ENCODE measurements around the gene TMEM174.

The TMEM174 gene

GRCh38 chr5:73172951-73173350 lies at the start of gene TMEM174:
Gene TMEM174 (plus strand): TSS chr5:73173193. CDS start chr5:73173244, 51 bp downstream.
- no peak for DNase-seq

GRCh38 chr5:73125289-73125688 lies 47.7 kb upstream of the TMEM174 start:
- no peak for DNase-seq

- DNase-seq = no peak
Measured at GRCh38 chr5:73126381-73126780, 46.6 kb upstream of the TMEM174 start.

GRCh38 chr5:73126957-73127356 lies 46.0 kb upstream of the TMEM174 start:
- no peak for DNase-seq

- no peak for DNase-seq
Measured at GRCh38 chr5:73129143-73129542, 43.9 kb upstream of the TMEM174 start.

- no peak for DNase-seq
Measured at GRCh38 chr5:73130811-73131210, 42.2 kb upstream of the TMEM174 start.

- DNase-seq = no peak
Measured at GRCh38 chr5:73131711-73132425, 41.1 kb upstream of the TMEM174 start.

GRCh38 chr5:73132759-73133158 lies 40.2 kb upstream of the TMEM174 start:
- no peak for DNase-seq

- no peak for DNase-seq
Measured at GRCh38 chr5:73135021-73135420, 38.0 kb upstream of the TMEM174 start.

- peak; percentile 50 for DNase-seq
Measured at GRCh38 chr5:73135429-73136054, 37.5 kb upstream of the TMEM174 start.

GRCh38 chr5:73136055-73136562 lies 36.9 kb upstream of the TMEM174 start:
- DNase-seq = peak; percentile 39

GRCh38 chr5:73137563-73138530 lies 35.1 kb upstream of the TMEM174 start:
- no peak for DNase-seq

- DNase-seq = no peak
Measured at GRCh38 chr5:73139485-73139884, 33.5 kb upstream of the TMEM174 start.

- no peak for DNase-seq
Measured at GRCh38 chr5:73140801-73141200, 32.2 kb upstream of the TMEM174 start.

GRCh38 chr5:73142035-73142434 lies 31.0 kb upstream of the TMEM174 start:
- no peak for DNase-seq

GRCh38 chr5:73143716-73144115 lies 29.3 kb upstream of the TMEM174 start:
- DNase-seq = no peak

- no peak for DNase-seq
Measured at GRCh38 chr5:73149540-73149939, 23.5 kb upstream of the TMEM174 start.

- DNase-seq = no peak
Measured at GRCh38 chr5:73150876-73151275, 22.1 kb upstream of the TMEM174 start.

GRCh38 chr5:73151766-73152410 lies 21.1 kb upstream of the TMEM174 start:
- no peak for DNase-seq

GRCh38 chr5:73152411-73153388 lies 20.3 kb upstream of the TMEM174 start:
- no peak for DNase-seq

GRCh38 chr5:73153513-73153912 lies 19.5 kb upstream of the TMEM174 start:
- no peak for DNase-seq

Data from eye (tissue), 1 donor.